SK-N-MC (cell line): ENCODE results near the gene HAVCR1.

Experiments used
- EZH2 ChIP-seq: fragments of 200-600 bp; sonication (generic); IDR thresholded peaks from one replicate; pipeline ENCODE4 v1.6.1; 2017; ENCODE audit warnings: antibody characterized with exemption
- FOXP2 ChIP-seq: optimal IDR thresholded peaks from 2 replicates; pipeline ENCODE3; 2011; ENCODE audit warnings: mild to moderate bottlenecking, moderate library complexity; ENCODE audit not compliant: insufficient read depth; ENCODE audit errors: extremely low read length, control extremely low read depth
- POLR2AphosphoS5 ChIP-seq: IDR thresholded peaks from 2 replicates; pipeline ENCODE4 v1.6.1; 2012; ENCODE audit warnings: mild to moderate bottlenecking, low read depth, low read length, borderline replicate concordance

DNA sequence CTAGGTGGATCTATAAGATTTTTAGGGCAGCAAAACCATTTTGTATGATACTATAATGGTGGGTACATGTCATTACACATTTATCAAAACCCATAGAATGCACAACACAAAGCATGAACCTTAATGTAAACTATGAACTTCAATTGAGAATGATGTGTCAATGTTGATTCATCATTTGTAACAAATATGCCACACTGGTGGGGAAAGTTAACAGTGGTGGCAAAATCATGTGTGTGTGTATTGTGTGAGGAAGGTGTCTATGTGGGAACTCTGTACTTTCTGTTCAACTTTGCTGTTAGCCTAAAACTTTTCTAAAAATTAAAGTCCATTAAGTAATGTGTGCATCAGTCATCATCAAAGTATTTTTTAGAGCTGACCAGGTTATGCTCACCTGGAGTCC, 38.9 kb downstream of the HAVCR1 start:
- TF ChIP-seq EZH2 (no peak), POLR2AphosphoS5 (no peak), FOXP2 (no peak)
